M059J (cell line): ENCODE data around the gene IGLL5. TPM values are rescaled to one million over a fixed set of nuclear protein-coding genes. Genes with fewer than 3 reads are reported as not detected.
"Not testable (repeated sequence)": the region's sequence is repeated elsewhere in the genome, so short reads cannot be mapped to it uniquely, and the experiment has no call there.

Experiments used
- DNase-seq: peaks from one replicate; pipeline ENCODE4 v3.0.0-alpha.2; 2012; ENCODE audit warnings: low read depth
- total RNA-seq: library from RNA; depleted of rRNA; stranded (reverse); fragments of >200 nt; shearing (Covaris generic); gene quantifications from 2 replicates; pipeline ENCODE4 v1.2.3, GENCODE V29; 2014

Gene IGLL5
- total RNA-seq, 1 experiment from 2014 or later = not detected

DNA sequence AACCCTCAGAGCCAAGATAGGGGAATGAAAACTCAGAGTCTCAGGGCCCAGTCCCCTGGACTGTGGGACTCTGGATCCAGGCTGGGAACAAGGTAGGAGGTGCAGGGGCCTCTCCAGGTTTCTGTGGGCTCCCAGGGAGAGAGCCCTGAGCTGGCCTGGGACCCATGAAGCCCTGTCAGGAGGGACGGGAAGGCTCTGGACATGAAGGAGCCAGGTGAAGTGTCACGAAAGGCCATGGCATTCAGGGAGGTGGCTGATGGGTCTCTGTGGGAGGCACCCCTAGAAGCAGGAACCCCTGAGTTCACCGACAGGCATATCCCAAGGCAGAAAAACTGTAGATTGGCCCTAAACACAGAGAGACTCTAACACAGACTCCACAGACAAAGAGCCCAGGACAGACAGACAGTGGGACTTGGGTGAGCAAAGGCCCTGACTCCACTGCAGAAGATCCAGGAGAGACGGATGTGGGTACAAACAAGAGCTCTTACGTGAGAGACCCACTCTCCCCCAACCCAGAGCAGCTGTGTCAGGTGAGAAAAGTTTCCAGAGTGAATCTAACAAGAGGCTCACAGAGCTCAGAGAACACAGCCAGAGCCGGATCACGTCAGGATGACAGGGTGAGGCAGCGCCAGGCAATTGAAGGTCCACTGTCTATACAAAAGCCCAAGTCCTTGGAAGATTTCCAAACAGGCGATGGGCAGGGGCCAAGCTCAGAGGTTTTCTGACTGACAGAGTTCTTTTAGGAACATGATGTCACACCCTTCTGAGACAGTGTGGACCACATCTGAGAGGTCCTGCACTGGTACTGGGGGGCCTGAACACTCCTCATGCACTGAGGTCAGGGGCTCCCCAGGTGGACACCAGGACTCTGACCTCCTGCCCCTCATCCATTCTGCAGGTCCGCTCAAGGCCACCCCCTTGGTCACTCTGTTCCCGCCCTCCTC is 27.4 kb downstream of the IGLL5 start:
- DNase-seq = no peak

DNA sequence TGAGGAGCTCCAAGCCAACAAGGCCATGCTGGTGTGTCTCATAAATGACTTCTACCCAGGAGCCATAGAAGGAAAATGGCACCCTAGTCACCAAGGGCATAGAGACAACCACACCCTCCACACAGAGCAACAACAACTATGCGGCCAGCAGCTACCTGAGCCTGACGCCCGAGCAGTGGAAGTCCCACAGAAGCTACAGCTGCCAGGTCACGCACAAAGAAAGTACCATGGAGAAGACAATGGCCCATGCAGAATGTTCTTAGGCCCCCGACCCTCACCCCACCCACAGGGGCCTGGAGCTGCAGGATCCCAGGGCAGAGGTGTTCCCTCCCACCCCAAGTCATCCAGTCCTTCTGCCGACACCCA is 28.0 kb downstream of the IGLL5 start:
- no peak for DNase-seq

DNA sequence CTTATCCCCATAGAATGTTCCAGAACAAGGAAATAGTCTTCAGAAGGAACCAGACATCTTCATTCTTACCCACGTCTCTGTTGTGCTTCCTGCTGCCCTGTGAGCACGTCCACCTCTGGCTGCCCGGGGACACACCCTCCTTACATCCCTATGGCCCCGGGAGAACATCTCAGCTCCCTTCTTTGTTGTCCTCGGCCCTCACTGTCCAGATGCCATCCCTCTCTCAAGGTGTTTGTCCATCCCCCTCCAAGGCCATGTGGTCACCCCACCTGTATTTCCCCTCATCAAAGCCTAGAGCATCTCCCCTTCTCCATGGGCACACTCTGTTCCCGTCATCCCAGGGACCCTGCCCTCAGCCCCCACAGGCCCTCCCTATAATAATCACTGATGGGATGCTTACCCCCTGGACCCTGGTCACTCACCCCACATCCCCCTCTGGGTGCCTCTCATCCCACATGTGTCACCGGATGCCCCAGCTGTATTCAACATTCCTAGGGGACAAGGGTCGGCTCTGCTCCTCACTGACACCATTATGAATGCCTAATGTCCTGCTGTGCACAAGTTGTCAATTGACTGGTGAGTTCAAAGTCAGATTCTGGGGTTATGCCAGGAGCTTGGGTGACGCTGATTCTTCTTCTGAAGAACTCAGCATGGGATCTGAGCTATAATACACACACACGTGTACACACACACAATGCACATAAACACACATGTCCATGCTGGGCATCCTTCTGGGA is 28.8 kb downstream of the IGLL5 start:
- no peak for DNase-seq

DNA sequence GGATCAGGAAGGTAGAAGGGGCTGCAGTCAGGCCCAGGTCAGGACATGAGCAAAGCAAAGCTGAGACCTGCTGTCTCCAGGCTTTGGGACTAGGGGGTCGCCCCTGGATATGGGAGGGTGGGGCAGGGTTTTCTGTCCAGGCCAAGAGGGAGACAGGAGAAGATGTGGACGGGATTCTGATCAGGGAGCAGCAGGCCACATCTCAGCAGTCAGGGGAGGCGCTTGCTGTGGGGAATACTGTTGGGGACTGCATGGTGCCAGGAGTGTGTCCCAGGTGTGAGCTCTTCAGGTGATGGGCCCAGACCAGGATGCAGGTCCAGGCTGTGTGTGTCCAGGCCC is 29.3 kb downstream of the IGLL5 start:
- DNase-seq = no peak

DNA sequence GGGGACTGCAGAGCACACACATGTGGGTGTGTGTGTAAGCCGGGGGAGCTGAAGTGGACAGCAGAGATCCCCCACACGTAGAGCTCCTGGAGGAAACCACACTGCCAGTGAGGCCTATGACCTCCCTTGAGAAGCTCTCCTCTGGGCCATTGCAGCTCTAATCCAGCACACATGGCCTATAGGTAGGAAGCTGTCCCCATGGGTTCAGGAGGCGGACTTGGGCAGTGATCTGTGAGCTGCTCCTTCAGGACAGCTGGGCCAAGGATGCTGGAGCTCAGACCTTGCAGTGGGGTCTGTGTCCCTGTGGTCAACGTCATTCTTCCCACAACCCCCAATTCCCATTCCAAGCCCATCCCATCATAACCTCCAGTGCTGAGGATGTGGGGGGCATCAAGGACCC is 29.8 kb downstream of the IGLL5 start:
- no peak for DNase-seq

DNA sequence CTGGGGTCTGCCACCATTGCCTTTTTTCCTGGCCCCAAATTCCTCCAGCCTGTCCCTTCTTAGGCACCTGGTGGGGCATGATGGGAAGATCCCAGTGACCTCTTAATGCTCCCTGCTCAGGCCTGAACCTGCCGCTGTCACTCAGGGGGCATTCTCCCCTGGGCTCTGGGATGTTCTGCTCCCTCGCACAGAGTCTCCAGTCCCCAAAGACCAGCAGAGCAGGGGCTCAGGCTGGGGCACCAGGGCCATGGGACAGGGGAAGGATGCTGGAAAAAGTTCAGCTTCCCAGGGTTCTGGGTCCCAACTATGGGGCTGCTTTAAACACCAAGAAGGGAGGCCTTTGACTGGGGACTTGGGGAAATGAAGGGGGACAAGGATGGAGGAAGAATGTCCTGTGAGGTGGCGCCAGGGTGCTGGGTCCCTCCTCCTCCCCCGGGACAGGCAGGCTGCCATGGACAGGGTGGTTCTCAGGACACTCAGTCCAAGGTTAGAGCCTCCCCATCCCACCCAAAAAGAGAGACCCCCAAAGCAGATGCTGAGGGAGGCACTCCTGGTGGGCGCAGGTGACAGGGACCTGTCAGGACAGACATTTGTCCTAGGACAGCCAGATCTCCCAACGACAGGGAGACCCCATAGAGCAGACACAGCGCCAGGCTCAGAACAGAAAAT is 30.8 kb downstream of the IGLL5 start:
- DNase-seq = no peak

DNA sequence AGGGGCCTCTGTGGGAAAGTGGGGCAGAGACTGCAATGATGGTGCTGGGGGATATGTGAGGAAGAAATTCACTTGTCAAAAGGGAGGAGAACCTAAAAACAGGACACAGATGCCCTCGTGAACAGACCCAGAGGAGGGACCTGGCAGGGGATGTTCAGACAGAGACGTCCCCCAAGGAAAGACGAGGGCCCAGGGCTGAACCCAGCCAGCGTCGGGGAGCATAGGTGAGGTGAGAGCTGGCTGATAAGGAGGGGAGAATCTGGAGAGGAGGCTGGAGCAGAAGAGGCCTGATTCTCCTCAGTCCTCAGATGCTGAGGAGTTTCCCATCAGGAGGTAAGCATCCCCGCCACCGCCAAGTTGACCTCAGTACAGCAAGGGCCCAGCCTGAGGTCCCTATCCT is 31.4 kb downstream of the IGLL5 start:
- DNase-seq = no peak

DNA sequence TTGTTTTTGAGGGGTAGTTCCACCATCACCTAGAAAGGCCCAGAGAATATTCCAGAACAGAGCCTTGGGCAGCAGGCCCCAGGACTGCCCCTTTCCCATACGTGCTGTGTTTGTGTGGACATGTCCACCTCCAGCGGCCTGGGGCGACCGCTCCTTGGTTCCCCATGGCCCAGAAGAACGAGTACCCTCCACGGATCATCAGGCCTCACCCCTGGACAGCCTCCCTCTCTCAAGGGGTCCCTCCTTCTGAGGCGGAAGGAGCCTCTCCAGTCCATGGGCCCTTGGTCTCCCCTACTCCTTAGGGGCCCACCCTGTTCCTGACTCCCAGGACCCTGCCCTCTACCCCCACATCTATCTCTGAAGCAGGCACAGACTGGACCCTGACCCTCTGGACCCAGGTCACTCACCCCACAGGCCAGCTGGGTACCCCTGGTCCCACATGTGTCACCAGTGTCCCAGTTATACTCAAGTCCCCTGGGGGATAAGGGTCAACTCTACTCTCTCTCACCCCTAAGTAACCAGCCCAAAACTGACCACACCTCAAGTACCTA is 32.6 kb downstream of the IGLL5 start:
- no peak for DNase-seq

DNA sequence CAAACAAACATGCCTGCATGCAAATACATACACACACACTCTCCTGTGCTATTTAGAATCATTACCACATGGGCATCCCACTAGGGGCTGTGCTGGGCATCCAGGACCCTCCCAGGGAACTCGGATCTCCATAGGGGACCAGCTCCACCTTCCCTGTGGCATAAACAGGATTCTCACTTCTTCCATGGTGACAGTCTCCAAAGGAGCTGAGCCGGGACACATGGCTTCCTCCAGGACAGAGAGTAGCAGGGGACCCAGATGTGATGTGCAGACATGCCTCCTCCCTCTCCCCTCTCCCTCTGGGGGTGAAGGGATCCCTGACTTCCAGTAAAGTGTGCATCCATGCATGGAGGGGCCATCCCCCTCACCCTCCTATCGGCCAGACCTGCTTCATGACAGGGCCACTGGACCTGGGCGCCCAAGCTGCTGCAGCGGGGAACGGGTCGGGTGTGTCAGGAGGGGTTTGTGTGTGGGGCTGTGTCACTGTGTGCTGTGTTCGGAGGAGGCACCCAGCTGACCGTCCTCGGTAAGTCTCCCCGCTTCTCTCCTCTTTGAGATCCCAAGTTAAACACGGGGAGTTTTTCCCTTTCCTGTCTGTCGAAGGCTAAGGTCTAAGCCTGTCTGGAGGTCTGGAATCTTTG is 33.4 kb downstream of the IGLL5 start:
- no peak for DNase-seq

DNA sequence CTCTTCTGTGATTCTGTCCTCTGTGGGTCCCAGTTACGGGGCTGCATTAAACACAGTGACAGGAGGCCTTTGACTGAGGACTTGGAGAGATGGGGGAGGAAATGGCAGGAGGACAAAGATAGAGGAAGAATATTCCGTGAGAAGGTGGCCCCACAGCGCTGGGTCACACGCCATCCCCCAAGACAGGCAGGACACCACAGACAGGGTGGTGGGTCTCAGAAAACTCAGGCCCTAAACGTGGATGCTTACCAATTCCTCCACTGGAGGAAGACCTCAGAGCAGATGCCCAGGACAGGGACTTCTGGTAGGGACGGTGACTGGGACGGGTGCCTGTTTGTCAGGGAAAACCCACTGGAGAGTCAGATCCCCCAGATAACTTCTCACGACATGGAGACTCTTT is 34.0 kb downstream of the IGLL5 start:
- no peak for DNase-seq

DNA sequence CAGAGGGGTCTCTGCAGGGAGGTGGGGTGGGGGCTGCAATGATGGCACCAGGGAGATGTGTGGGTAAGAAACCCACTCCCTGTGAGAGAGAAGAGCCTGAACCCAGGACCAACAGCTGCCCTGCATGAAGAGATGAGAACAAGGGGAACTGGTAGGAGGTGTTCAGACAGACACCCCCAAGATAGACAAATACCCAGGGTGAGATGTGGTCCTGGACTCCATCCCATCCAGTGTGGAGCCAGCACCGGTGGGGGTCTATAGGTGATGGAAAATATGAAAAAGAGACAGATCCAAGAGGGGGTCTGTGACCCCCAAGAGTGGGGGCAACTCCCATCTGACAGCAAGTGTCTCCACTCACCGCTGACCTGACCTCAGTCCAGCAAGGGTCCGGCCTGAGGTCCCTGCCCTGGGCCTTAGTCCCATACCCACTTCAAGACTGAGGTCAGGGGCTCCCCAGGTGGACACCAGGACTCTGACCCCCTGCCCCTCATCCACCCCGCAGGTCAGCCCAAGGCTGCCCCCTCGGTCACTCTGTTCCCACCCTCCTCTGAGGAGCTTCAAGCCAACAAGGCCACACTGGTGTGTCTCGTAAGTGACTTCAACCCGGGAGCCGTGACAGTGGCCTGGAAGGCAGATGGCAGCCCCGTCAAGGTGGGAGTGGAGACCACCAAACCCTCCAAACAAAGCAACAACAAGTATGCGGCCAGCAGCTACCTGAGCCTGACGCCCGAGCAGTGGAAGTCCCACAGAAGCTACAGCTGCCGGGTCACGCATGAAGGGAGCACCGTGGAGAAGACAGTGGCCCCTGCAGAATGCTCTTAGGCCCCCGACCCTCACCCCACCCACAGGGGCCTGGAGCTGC is 34.7 kb downstream of the IGLL5 start:
- not testable (repeated sequence) for DNase-seq

DNA sequence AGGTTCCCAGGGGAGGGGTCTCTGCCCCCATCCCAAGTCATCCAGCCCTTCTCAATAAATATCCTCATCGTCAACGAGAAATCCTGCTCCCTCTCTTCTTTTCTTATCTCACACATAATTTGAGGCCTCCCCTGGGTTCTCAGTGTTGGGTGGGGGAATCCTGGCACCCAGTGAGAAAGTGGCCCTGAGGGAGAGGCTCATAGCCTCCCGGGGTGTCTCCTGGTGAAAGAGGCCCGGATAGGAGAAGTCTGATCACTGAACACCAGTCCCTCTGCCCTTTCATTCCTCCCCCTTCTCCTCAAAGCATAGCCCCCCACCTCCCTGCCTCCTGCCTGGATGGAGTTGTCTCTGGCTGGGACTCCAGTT is 35.3 kb downstream of the IGLL5 start:
- DNase-seq = no peak

DNA sequence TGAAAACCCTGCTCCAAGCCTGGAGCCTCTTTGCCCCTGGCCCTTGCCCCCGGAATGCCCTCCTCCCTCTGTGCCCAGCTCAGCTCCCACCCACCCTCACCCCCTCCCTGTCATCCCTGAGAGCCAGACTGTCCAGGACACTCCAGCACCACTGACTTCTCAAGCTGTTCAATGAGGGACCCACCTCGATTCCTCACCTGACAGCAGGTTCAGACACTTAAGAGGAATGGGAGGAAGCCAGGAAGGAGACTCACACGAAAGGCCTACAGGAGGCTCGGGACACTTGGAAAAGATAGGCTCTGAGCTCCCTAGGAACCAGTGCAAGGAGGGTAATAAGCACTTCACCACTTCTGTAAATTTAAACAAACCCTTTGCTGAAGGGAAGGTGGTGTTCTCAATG is 35.8 kb downstream of the IGLL5 start:
- DNase-seq = no peak

DNA sequence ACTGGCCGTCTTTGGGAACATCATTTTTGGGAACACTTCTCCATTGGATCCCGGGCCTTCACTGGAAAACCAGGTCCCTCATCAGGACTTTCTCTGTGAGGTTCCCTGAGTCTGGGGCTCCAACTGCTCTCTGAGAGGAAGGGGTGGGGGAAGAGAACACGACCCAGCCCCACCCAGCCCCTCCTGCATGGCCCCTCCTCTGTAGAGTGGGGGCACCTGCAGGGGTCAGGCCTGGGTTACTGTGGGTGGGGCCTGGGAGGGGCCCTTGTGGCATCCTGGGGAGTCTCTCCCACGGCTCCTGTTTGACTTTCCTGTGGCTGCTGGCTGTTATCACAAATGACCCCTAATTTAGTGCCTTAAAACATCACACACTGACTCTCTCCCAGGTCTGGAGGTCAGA is 36.3 kb downstream of the IGLL5 start:
- DNase-seq = no peak

DNA sequence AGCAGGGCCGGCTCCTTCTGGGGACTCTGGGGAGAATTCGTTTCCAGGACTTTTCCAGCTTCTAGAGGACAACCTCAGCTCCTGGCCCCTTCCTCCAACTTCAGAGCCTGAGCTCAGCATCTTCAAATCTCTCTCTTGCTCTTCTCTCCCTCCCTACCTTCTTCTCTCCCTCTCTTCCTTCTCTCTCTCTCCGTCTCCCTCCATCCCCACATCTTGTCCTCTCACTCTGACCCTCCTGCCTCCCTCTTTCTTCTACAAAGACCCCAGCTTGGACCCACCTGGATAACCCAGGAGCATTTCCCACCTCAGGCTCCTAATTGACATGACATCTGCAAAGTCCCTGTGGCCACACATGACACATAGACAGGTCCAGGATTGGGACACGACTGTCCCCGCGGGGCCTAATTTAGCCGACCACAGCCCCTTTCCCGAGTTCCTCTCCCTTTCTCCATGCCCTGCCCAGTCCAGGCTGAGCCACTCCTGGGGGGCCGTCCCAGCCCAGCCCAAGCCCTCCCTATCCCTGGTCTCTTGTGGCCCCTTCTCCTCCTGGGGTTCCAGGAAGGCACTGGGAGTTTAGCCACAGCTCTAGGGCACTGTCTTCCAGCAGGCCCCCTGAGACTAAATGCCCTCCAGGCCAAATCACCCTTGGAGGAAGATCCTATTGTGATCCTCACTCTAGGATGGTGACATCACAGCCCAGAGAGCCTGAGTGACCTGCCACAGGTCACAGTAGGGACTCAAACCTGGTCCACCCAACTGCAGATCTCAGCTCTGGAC is 36.9 kb downstream of the IGLL5 start:
- no peak for DNase-seq

DNA sequence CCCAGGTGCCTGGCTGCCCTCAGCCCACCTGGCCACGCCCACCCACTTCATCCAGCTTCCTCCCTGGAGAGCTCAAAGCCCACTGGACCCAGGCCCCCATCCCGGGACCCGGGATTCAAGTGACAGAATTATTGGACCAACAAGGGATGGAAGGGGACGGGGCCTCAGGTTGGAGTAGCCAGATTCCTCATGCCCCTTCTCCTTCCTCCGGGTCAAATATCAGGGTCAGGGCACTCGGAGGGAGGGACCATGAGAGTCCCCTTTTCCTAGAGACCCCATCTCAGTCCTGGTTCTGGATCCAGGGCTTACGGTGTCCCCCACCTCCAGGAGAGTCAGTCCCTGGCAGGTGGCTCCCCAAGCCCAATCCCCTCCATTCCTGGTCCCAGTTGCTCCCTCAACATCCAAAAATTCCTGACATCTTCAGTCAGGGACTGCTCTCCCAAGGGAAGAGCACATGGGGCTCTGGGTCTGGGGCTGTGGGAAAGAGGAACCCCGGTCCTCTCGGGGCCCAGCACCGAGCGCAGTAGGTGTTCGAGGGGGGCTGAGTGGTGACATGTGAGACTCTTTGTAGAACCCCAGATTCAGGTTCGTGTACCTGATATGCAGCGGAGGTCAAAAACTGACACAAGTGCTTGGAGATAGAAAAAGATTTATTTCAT is 37.7 kb downstream of the IGLL5 start:
- DNase-seq = no peak

DNA sequence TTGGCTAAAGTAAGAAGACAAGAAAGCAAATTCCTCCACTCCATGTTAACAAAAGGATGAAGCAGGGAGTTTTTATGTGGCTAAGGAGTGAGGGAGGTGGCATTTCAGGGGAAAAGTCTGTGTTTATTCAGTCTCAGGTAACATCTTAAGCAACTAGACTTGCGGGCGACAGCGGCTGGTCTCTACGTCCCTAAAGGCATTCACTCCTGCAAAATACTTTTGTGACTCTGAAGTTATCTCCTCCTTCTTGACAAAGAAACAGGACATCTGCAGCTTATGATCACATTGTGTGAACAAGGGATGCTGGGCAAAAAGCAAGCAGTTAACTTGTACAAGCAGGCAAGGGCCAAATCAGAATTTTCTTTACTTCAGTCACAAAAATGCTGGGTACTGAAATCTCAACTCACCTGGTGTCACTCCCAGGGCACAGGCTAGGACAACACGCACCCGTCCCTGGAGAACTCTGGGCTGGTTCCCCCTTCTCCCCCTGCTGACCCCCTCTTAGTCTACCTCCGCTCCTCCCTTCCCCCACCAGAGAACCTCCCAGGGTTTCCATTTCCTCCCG is 38.3 kb downstream of the IGLL5 start:
- DNase-seq = no peak

DNA sequence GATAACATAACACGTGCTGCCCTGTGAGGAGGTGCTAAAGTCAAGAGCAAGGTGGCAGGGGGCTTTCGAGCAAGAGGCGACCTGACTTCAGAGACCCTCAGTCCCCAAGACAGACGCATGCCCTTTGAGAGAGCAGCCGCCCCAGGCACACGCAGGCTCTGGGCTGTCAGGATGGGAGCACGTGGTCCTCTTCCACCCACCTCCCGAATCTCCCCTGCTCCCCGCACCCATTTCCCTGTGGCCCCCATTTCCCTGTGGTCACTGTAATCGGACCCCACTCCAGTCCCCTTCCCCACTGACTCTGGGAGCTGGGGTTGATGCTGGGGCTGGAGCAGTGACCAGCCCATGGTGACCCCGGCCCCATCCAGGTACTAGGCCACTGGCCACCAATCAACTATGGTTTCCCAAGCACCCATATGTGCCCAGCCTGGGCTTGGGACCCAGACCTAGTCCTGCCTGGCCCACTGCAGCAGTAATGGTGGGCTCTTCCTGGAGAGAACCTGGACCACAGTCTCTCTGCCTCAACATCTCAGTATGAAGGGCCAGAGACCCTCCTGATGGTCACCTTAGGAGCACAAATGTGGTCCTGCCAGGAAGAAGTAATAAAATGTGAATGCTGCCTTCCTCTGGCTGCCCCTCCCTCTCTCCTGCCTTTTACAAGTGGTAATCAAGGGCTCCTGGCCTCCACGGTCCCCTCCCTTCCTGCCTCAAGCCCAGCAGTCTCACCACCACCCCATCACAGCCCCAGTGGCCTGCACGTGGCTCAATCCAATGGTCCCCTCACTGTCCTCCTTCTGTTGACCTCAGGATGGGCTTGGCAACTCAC is 39.0 kb downstream of the IGLL5 start:
- no peak for DNase-seq
